HepG2 (cell line): ENCODE data around the gene LRP1B.

ENCODE experiments used
- ASH2L ChIP-seq: fragments of 300-600, 200-600 bp; sonication (generic); IDR thresholded peaks from 2 replicates; pipeline ENCODE4 v1.7.0; 2017; ENCODE audit warnings: low read depth, mild to moderate bottlenecking, moderate library complexity, mixed read lengths, low read length; ENCODE audit not compliant: insufficient read length
- CTCF ChIP-seq: sonication (generic); formaldehyde crosslinking; IDR thresholded peaks from 2 replicates; pipeline ENCODE4 v1.5.0; 2020; ENCODE audit warnings: mild to moderate bottlenecking, missing genetic modification reagents, moderate library complexity
- KAT7 ChIP-seq: IDR thresholded peaks from 2 replicates; pipeline ENCODE4 v1.6.1; 2018; ENCODE audit warnings: borderline replicate concordance, missing compliant biosample characterization
- KDM1A ChIP-seq: IDR thresholded peaks from 2 replicates; pipeline ENCODE4 v1.6.1; 2016; ENCODE audit warnings: missing compliant biosample characterization
- MXD4 ChIP-seq: IDR thresholded peaks from 2 replicates; pipeline ENCODE4 v1.6.1; 2016; ENCODE audit warnings: mild to moderate bottlenecking, missing biosample characterization, missing genetic modification reagents
- PBX3 ChIP-seq: sonication (generic); formaldehyde crosslinking; IDR thresholded peaks from 2 replicates; pipeline ENCODE4 v1.8.1; 2023; ENCODE audit warnings: missing genetic modification reagents, inconsistent platforms, borderline replicate concordance
- POLR2AphosphoS5 ChIP-seq: IDR thresholded peaks from 2 replicates; pipeline ENCODE4 v1.6.1; 2012; ENCODE audit warnings: low read depth, low read length
- ZBTB20 ChIP-seq: sonication (generic); formaldehyde crosslinking; IDR thresholded peaks from 2 replicates; pipeline ENCODE4 v1.8.1; 2023; ENCODE audit warnings: missing genetic modification reagents, low read depth, mild to moderate bottlenecking, borderline replicate concordance
- ZFP82 ChIP-seq: sonication (generic); formaldehyde crosslinking; IDR thresholded peaks from 2 replicates; pipeline ENCODE4 v1.5.1; 2020; ENCODE audit warnings: mild to moderate bottlenecking, missing genetic modification reagents, borderline replicate concordance
- ZNF430 ChIP-seq: sonication (generic); formaldehyde crosslinking; IDR thresholded peaks from 2 replicates; pipeline ENCODE4 v1.9.0; 2021; ENCODE audit warnings: mild to moderate bottlenecking, missing genetic modification reagents
- ZNF672 ChIP-seq: sonication (generic); formaldehyde crosslinking; IDR thresholded peaks from 2 replicates; pipeline ENCODE4 v1.8.1; 2022; ENCODE audit warnings: missing genetic modification reagents
- ZNF709 ChIP-seq: sonication (generic); formaldehyde crosslinking; IDR thresholded peaks from 2 replicates; pipeline ENCODE4 v1.5.0; 2020; ENCODE audit warnings: mild to moderate bottlenecking, missing genetic modification reagents
- TF ChIP-seq, protein P1 (sequence below): sonication (generic); formaldehyde crosslinking; IDR thresholded peaks from 2 replicates; pipeline ENCODE4 v1.9.0; 2022; ENCODE audit warnings: missing genetic modification reagents, mild to moderate bottlenecking, borderline replicate concordance

DNA sequence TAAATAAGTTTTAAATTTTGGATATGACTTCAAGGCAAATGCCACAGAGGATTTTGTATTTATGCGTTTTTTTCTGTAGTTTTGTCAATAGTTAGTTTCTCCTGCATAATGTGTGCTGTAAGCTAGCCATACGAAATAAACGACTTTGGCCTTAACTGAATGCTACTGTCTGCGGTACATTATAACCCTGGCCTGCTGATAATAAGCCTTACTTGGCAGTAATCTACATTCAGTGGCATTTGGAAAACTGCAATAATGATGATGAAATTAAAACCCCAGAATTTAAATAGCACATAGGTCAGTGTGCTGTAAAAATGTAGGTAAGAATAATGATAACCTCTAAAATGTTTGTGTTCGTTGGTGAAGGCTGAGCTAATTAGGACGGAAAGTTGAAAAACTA is 88.8 kb downstream of the LRP1B start:
- TF ChIP-seq ZNF672 (CRISPR knock-in tag) (no peak), POLR2AphosphoS5 (no peak), CTCF (CRISPR knock-in tag) (no peak), ZNF430 (CRISPR knock-in tag) (no peak), ZFP82 (CRISPR knock-in tag) (no peak), KAT7 (CRISPR knock-in tag) (no peak), PBX3 (no peak), ZBTB20 (CRISPR knock-in tag) (no peak), KDM1A (CRISPR knock-in tag) (no peak), ZNF709 (CRISPR knock-in tag) (no peak), MXD4 (CRISPR knock-in tag) (no peak), ASH2L (no peak)
- TF ChIP-seq, protein P1, sequence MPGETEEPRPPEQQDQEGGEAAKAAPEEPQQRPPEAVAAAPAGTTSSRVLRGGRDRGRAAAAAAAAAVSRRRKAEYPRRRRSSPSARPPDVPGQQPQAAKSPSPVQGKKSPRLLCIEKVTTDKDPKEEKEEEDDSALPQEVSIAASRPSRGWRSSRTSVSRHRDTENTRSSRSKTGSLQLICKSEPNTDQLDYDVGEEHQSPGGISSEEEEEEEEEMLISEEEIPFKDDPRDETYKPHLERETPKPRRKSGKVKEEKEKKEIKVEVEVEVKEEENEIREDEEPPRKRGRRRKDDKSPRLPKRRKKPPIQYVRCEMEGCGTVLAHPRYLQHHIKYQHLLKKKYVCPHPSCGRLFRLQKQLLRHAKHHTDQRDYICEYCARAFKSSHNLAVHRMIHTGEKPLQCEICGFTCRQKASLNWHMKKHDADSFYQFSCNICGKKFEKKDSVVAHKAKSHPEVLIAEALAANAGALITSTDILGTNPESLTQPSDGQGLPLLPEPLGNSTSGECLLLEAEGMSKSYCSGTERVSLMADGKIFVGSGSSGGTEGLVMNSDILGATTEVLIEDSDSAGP (CRISPR knock-in tag): no peak
